ENCODE measurements around the gene PIN1.
"Not testable (repeated sequence)": the region's sequence is repeated elsewhere in the genome, so short reads cannot be mapped to it uniquely, and the experiment has no call there.

- TF ChIP-seq POLR2AphosphoS5 (IDR thresholded peaks at IDR 0.05; ENCODE audit: low read length); NBN (IDR thresholded peaks at IDR 0.05); BCL3 (IDR thresholded peaks at IDR 0.05; ENCODE audit: borderline replicate concordance, insufficient read depth, low read depth, low read length, poor library complexity, severe bottlenecking); SREBF2 (IDR thresholded peaks at IDR 0.05; ENCODE audit: low read length); CREB1 (IDR thresholded peaks at IDR 0.05; ENCODE audit: low read depth); RBBP5 (conservative IDR thresholded peaks at IDR 0.05); SPI1 (IDR thresholded peaks at IDR 0.05; ENCODE audit: borderline replicate concordance, insufficient read depth, low read depth, low read length); NFIC (IDR thresholded peaks at IDR 0.05; ENCODE audit: low read depth, low read length); EZH2 (IDR thresholded peaks at IDR 0.05; ENCODE audit: borderline replicate concordance, control insufficient read depth, low read depth, low read length): not testable (repeated sequence)
- TF ChIP-seq, protein P1, sequence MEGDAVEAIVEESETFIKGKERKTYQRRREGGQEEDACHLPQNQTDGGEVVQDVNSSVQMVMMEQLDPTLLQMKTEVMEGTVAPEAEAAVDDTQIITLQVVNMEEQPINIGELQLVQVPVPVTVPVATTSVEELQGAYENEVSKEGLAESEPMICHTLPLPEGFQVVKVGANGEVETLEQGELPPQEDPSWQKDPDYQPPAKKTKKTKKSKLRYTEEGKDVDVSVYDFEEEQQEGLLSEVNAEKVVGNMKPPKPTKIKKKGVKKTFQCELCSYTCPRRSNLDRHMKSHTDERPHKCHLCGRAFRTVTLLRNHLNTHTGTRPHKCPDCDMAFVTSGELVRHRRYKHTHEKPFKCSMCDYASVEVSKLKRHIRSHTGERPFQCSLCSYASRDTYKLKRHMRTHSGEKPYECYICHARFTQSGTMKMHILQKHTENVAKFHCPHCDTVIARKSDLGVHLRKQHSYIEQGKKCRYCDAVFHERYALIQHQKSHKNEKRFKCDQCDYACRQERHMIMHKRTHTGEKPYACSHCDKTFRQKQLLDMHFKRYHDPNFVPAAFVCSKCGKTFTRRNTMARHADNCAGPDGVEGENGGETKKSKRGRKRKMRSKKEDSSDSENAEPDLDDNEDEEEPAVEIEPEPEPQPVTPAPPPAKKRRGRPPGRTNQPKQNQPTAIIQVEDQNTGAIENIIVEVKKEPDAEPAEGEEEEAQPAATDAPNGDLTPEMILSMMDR (IDR thresholded peaks at IDR 0.05 in 2 of 3, conservative IDR thresholded peaks at IDR 0.05 in 1 of 3; ENCODE audit: control insufficient read depth in 2 of 3, extremely low read depth in 1 of 3, insufficient read depth in 1 of 3, low read depth in 3 of 3, low read length in 3 of 3) = not testable (repeated sequence)
- TF ChIP-seq, protein P2, sequence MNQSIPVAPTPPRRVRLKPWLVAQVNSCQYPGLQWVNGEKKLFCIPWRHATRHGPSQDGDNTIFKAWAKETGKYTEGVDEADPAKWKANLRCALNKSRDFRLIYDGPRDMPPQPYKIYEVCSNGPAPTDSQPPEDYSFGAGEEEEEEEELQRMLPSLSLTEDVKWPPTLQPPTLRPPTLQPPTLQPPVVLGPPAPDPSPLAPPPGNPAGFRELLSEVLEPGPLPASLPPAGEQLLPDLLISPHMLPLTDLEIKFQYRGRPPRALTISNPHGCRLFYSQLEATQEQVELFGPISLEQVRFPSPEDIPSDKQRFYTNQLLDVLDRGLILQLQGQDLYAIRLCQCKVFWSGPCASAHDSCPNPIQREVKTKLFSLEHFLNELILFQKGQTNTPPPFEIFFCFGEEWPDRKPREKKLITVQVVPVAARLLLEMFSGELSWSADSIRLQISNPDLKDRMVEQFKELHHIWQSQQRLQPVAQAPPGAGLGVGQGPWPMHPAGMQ (IDR thresholded peaks at IDR 0.05; ENCODE audit: borderline replicate concordance) = not testable (repeated sequence)
Observed at GRCh38 chr19:9820034-9820433, 15.1 kb upstream of the PIN1 start.
